GM12873 (cell line): ENCODE results near the gene RET.

ENCODE experiments used
- CTCF ChIP-seq: IDR thresholded peaks from 2 replicates; pipeline ENCODE4 v1.5.1; 2012; ENCODE audit warnings: low read depth, mild to moderate bottlenecking, moderate library complexity, low read length, control low read depth; ENCODE audit not compliant: insufficient read depth; ENCODE audit errors: missing control alignments

Gene RET

GRCh38 chr10:43065761-43066160 is 11.1 kb upstream of the RET start:
- TF ChIP-seq CTCF, result no peak

GRCh38 chr10:43066481-43066880 is 10.4 kb upstream of the RET start:
- no peak for TF ChIP-seq CTCF

DNA sequence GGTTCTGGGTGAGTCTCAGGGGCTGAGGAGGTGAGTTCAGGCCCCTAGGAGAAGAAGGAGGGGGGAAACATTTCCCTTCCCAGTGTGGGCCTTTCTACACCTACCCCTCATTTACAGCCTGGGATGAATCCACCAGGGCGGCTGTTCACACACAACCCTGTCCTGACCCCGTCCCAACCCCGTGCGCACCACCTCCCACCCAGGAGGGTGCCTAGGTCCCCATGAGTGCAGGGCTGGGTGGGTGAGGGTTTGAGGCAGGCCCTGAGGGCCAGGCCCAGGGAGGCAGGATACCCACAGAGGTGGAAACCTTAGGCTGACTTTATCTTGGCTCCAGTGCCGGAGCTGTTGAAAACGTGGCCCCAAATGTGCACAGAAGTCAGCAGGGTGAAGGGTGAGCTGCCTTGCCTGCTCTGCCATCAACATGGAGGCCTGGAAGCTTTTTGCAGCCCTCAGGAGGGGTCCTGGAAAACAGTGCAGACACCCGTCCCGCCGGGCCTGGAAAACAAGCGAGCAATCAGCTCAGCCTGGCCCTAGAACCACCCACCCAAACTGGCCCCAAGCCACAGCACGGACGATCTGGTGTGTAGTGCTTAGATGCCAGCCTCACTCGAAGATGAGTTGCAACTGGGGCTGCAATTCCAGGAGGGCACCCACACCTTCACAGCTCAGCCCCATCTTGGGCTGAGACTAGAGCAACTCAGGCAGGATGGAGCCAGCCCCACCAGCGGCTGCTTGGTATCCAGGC is 9.3 kb upstream of the RET start:
- TF ChIP-seq CTCF, result no peak

GRCh38 chr10:43068136-43068395 is 8.8 kb upstream of the RET start:
- TF ChIP-seq CTCF, result no peak

DNA sequence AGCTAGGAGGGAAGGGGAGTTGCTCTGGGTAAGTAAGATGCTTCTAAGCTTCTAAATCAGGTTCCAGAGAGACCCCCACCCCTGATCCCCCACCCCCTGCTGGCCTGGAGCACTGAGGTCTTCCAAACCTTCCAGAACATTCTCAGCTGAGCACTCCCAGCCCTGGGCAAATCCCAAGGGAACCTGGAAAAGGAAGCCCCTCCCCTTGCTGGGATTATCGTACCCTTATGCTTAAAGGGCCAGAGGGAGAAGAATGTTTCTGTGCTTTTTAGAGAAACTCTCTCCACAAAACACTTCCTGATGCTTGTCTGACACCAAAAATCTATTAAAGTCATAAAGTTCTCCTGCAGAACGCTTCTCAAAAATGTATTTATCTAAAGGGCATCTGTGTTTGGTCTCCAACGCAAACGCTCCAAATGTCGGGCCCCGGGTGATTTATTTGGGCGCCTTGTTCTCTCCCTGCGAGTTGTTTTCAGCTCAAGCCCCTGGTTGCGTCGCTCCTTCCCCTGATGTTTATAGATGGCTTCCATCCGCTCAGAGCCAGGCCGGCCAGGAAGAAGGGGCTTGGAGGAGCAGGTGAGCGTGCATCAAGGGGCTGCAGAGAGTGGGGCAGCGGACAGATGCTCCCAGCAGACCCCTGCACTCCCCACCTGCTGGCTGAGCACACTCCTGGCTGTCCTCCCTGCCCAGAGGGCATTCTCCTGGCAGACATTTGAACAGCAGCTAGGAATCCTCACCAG is 8.2 kb upstream of the RET start:
- no peak for TF ChIP-seq CTCF

GRCh38 chr10:43069211-43069515 is 7.7 kb upstream of the RET start:
- no peak for TF ChIP-seq CTCF

GRCh38 chr10:43069579-43069978 is 7.3 kb upstream of the RET start:
- TF ChIP-seq CTCF, result no peak
